ENCODE measurements around the gene SP100.

SP100 gene

DNA sequence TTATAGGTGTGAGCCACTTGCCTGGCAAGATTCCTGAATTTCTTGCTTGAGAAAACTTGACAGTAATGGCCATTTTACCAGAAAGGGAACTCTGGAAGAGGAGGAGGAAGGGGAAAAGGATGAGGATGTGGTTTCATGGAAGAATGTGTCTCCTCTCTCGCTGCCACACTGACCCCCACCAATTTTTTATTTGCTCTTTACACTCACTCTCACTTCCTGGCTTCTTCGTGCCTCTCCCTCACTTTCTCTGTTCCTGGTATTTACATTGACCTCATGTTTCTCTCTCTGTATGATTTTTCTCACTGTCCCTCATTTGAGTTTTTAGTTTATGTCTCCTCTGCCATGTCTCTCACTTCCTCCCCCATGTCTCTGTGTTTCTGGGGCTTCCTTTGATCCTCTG lies 162.1 kb downstream of the SP100 start:
- Histone ChIP-seq H3K9me3 (peaks cover 0 to 14% (median 4%) of the 10 kb centered on the region in 3 donors), H3K27ac (no peak overlapping the region), H3K36me3 (no peaks in the 10 kb centered on the region), H3K27me3 (no peaks in the 10 kb centered on the region), H3K4me1 (no peaks in the 10 kb centered on the region), H3K4me3 (no peak overlapping the region)
- TF ChIP-seq, protein P1, sequence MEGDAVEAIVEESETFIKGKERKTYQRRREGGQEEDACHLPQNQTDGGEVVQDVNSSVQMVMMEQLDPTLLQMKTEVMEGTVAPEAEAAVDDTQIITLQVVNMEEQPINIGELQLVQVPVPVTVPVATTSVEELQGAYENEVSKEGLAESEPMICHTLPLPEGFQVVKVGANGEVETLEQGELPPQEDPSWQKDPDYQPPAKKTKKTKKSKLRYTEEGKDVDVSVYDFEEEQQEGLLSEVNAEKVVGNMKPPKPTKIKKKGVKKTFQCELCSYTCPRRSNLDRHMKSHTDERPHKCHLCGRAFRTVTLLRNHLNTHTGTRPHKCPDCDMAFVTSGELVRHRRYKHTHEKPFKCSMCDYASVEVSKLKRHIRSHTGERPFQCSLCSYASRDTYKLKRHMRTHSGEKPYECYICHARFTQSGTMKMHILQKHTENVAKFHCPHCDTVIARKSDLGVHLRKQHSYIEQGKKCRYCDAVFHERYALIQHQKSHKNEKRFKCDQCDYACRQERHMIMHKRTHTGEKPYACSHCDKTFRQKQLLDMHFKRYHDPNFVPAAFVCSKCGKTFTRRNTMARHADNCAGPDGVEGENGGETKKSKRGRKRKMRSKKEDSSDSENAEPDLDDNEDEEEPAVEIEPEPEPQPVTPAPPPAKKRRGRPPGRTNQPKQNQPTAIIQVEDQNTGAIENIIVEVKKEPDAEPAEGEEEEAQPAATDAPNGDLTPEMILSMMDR (IDR thresholded peaks at IDR 0.05) = no peak
- no peak for DNase-seq
- intact Hi-C loops (cut with DNase I; ENCODE audit: low total_unique reads) = no loop called here

DNA sequence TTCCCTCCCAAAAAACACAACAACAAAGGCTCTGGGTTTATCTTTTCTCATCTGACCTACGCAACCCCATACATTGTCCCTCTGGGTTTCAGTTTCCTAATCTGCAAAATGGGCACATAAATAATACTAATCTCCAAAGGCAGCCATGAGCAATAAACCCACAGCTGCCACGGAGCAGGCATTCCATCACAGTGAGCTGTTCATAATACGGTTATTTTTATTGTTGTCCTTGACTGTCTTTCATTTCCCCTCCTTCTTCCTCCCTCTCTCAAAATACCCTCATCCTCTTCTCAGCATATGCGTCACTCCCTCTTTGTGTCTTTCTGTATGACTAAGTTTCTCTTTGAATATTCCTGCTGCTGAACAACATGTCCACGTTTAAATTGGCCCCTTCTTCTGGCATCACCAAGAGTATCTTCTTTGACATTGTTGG lies 166.9 kb downstream of the SP100 start:
- H3K9me3 ChIP-seq = no peaks in the 10 kb centered on the region
- H3K27ac ChIP-seq = no peak overlapping the region
- no peak for DNase-seq
- H3K36me3 ChIP-seq = no peaks in the 10 kb centered on the region
- TF ChIP-seq, protein P1 (IDR thresholded peaks at IDR 0.05) = no peak
- H3K4me3 ChIP-seq = no peak overlapping the region
- H3K27me3 ChIP-seq = no peaks in the 10 kb centered on the region
- intact Hi-C loops (cut with DNase I; ENCODE audit: low total_unique reads) = no loop called here
- H3K4me1 ChIP-seq = no peaks in the 10 kb centered on the region

DNA sequence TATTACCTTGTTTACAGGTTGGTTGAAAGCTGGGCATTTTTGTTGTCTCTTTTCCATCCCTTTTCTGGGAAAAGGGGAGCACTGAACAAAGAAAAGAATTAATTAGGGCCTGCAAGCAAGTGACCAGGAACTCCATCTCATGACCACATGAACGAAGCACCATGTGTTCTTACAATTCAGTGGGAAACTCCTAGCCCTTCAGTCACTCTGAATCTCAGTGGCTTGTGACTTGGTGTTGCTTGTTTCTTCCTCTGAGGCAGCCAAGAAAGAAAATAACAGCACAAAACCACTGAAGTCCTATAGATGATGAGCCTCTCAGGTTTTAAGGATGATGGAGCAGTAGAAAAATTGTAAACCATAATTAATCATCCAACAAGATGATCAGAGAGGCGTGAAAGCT lies 167.6 kb downstream of the SP100 start:
- Histone ChIP-seq H3K27ac (no peak overlapping the region), H3K4me3 (no peak overlapping the region), H3K27me3 (no peaks in the 10 kb centered on the region), H3K36me3 (no peaks in the 10 kb centered on the region), H3K9me3 (no peaks in the 10 kb centered on the region), H3K4me1 (no peaks in the 10 kb centered on the region)
- TF ChIP-seq, protein P1 (IDR thresholded peaks at IDR 0.05) = no peak
- no peak for DNase-seq
- intact Hi-C loops (cut with DNase I; ENCODE audit: low total_unique reads) = no loop called here

DNA sequence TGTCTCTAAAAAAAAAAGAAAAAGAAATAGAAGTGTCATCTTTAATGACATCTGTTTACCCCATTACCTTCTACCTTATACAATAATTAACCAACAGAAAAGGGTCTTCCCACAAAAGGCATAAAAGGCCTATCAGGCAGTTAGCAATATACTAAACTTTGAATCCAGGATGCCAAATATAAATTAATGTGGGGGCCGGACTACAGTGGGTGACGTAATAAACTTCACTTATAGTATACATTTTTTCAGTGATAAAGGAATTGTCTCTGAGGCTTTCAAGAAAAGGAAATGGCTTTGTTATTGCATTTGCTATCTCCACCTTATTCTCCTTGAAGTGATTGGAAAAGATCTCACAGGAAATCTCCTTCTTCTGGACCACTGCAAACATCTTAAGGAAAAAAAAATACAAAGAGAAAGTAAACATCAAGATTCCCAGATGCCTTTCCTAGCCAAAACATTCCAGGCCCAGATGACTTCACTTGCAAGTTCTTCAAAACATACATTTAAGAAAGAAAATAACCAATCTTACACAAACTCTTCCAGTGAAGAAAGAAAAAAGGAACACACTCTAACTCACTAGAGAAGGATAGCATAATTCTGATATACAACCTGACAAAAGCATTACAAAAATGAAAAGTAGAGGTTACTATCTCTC lies 170.5 kb downstream of the SP100 start:
- Histone ChIP-seq H3K9me3 (no peaks in the 10 kb centered on the region), H3K4me1 (no peaks in the 10 kb centered on the region), H3K27ac (no peak overlapping the region), H3K36me3 (no peaks in the 10 kb centered on the region), H3K4me3 (no peak overlapping the region), H3K27me3 (no peaks in the 10 kb centered on the region)
- intact Hi-C loops (cut with DNase I; ENCODE audit: low total_unique reads) = no loop called here
- no peak for DNase-seq
- TF ChIP-seq, protein P1 (IDR thresholded peaks at IDR 0.05) = no peak

DNA sequence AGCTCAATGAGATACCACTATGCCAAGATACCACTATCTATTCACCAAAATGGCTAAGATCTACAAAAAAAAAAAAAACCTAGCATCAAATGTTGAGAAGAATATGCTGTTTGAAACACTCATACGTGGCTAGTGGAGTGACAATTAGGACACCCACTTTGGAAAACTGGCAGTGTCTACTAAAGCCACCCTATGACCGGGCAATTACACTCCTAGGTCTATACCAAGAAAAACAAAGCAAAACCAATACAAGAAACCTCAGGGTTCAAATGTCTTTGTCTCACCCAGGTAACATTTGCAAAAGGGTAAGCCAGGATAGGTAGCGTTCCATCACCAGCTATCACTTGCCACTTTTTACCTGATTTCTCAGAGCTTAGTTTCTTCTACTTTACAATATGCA lies 173.0 kb downstream of the SP100 start:
- H3K4me3 ChIP-seq = no peak overlapping the region

More for the DNA sequence above, 173.0 kb downstream of the SP100 start:
- Histone ChIP-seq H3K27me3 (peaks cover 0 to 1% of the 10 kb centered on the region in 2 donors), H3K9me3 (no peaks in the 10 kb centered on the region), H3K27ac (no peak overlapping the region), H3K36me3 (no peaks in the 10 kb centered on the region), H3K4me1 (no peaks in the 10 kb centered on the region)
- DNase-seq = no peak
- intact Hi-C loops (cut with DNase I; ENCODE audit: low total_unique reads) = no loop called here
- TF ChIP-seq, protein P1 (IDR thresholded peaks at IDR 0.05) = no peak

Data from tibial artery (tissue), 4 donors.